Fibroblast of lung (primary cell): ENCODE data around the gene CHST11. TPM values are rescaled to one million over a fixed set of nuclear protein-coding genes. Genes with fewer than 3 reads are reported as not detected.

Source experiments
- DNase-seq, 2 donors: peaks; one replicate each; pipeline versions ENCODE4 v3.0.0 to v3.0.0-alpha.2; 2010; ENCODE audit warnings: low read depth in 2 of 2
- H2AFZ ChIP-seq: 2 replicates; pipeline ENCODE4 v1.5.1; 2012; ENCODE audit warnings: low read length, control low read depth, inconsistent platforms
- H3K27ac ChIP-seq: 2 replicates; pipeline ENCODE4 v1.5.1; 2011; ENCODE audit warnings: low read length, control low read depth; ENCODE audit not compliant: insufficient read depth
- H3K27me3 ChIP-seq: 2 replicates; pipeline ENCODE4 v1.5.1; 2011; ENCODE audit warnings: mild to moderate bottlenecking, low read length; ENCODE audit not compliant: control insufficient read depth, insufficient read depth
- H3K36me3 ChIP-seq: 2 replicates; pipeline ENCODE4 v1.5.1; 2011; ENCODE audit warnings: low read length; ENCODE audit not compliant: control insufficient read depth, insufficient read depth
- H3K4me1 ChIP-seq: 2 replicates; pipeline ENCODE4 v1.5.1; 2011; ENCODE audit warnings: low read length; ENCODE audit not compliant: control insufficient read depth, insufficient read depth; ENCODE audit errors: extremely low read depth
- H3K4me2 ChIP-seq: 2 replicates; pipeline ENCODE4 v1.5.1; 2011; ENCODE audit warnings: low read length, control low read depth; ENCODE audit not compliant: insufficient read depth; ENCODE audit errors: extremely low read depth
- H3K4me3 ChIP-seq, 4 experiments: fragments of 200-600 bp in 1 of 4; sonication (generic) in 1 of 4; replicated peaks in 1 of 4; 2 replicates each; pipeline ENCODE4 v1.5.1; 2011 to 2016; ENCODE audit warnings: low read length in 4 of 4, low read depth in 3 of 4, mild to moderate bottlenecking in 3 of 4, control low read depth in 2 of 4, inconsistent platforms in 1 of 4, mixed read lengths in 1 of 4; ENCODE audit not compliant: insufficient read depth in 1 of 4; ENCODE audit errors: control extremely low read depth in 1 of 4
- H3K79me2 ChIP-seq: 2 replicates; pipeline ENCODE4 v1.5.1; 2012; ENCODE audit warnings: mild to moderate bottlenecking, low read length, inconsistent platforms; ENCODE audit not compliant: control insufficient read depth, insufficient read depth
- H3K9ac ChIP-seq: 2 replicates; pipeline ENCODE4 v1.5.1; 2011; ENCODE audit warnings: mild to moderate bottlenecking, low read length, control low read depth; ENCODE audit not compliant: insufficient read depth
- H3K9me3 ChIP-seq: 2 replicates; pipeline ENCODE4 v1.5.1; 2012; ENCODE audit warnings: low read depth, low read length; ENCODE audit not compliant: control insufficient read depth, insufficient read depth
- H4K20me1 ChIP-seq: 2 replicates; pipeline ENCODE4 v1.5.1; 2011; ENCODE audit warnings: low read length; ENCODE audit not compliant: control insufficient read depth, insufficient read depth; ENCODE audit errors: extremely low read depth
- EZH2 ChIP-seq: IDR thresholded peaks from 2 replicates; pipeline ENCODE4 v1.5.1; 2012; ENCODE audit warnings: low read length, control low read depth, mild to moderate bottlenecking; ENCODE audit errors: missing control alignments
- polyA plus RNA-seq, 2 donors: library from polyadenylated mRNA; depleted of rRNA in 1 of 2; stranded (reverse) in 1 of 2; unstranded in 1 of 2; fragments of >200 nt; gene quantifications; 2 replicates each; pipeline ENCODE4 v1.2.1, GENCODE V29; 2011 to 2012; ENCODE audit warnings: missing spikeins in 1 of 2
- total RNA-seq: library from RNA; depleted of rRNA; stranded (reverse); fragments of >200 nt; gene quantifications from 2 replicates; pipeline ENCODE4 v1.2.1, GENCODE V29; 2014
- TF ChIP-seq, protein P1 (sequence below), 2 donors: IDR thresholded peaks in 1 of 2; conservative IDR thresholded peaks in 1 of 2; 1 replicate in 1 of 2; 2 replicates in 1 of 2; pipeline ENCODE4 v1.5.1; 2011 to 2012; ENCODE audit warnings: low read length in 2 of 2, control low read depth in 1 of 2, inconsistent platforms in 1 of 2, low read depth in 1 of 2, mild to moderate bottlenecking in 1 of 2

The CHST11 gene
- total and polyA plus RNA-seq, 2 donors (not counting 1 experiment from before 2014, with no cell fraction given) = 3.5 to 9.1 TPM

- H3K9me3 ChIP-seq = no peaks in the 10 kb centered on the region
- no peaks in the 10 kb centered on the region for H3K36me3 ChIP-seq
- H2AFZ ChIP-seq = no peak overlapping the region
- no peak for DNase-seq
- no peak overlapping the region for H3K4me2 ChIP-seq
- H3K27ac ChIP-seq = no peak overlapping the region
- H3K4me1 ChIP-seq = peaks cover 2% of the 10 kb centered on the region
- H3K9ac ChIP-seq = no peak overlapping the region
- no peak overlapping the region for H3K4me3 ChIP-seq
- H3K27me3 ChIP-seq = no peaks in the 10 kb centered on the region
- no peaks in the 10 kb centered on the region for H3K79me2 ChIP-seq
- no peak for TF ChIP-seq EZH2
- TF ChIP-seq, protein P1, sequence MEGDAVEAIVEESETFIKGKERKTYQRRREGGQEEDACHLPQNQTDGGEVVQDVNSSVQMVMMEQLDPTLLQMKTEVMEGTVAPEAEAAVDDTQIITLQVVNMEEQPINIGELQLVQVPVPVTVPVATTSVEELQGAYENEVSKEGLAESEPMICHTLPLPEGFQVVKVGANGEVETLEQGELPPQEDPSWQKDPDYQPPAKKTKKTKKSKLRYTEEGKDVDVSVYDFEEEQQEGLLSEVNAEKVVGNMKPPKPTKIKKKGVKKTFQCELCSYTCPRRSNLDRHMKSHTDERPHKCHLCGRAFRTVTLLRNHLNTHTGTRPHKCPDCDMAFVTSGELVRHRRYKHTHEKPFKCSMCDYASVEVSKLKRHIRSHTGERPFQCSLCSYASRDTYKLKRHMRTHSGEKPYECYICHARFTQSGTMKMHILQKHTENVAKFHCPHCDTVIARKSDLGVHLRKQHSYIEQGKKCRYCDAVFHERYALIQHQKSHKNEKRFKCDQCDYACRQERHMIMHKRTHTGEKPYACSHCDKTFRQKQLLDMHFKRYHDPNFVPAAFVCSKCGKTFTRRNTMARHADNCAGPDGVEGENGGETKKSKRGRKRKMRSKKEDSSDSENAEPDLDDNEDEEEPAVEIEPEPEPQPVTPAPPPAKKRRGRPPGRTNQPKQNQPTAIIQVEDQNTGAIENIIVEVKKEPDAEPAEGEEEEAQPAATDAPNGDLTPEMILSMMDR (conservative IDR thresholded peaks at IDR 0.05 in 1 of 2, IDR thresholded peaks at IDR 0.05 in 1 of 2; ENCODE audit: low read depth in 1 of 2, low read length in 2 of 2) = no peak
- H4K20me1 ChIP-seq = no peaks in the 10 kb centered on the region
These were observed 227.2 kb downstream of the CHST11 start for GRCh38 chr12:104683831-104684503.

DNA sequence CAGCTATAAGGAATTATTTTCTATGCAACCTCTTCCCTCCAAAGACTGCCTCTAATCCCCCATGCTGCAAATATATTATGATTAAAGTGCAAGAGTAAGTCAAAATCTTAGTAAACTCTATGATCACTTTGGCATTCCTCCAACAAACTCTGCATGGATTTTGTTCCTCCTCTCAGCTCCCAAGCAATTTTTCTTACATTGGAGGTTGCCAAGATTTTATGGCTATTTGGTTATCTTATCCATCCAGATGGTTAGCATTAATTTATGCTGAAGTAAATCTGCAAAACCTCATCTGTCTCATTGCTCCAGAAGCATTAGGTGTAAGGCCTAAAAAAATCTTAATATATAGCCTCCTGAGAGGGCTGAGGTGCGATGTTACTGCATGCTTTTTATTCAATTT, 228.1 kb downstream of the CHST11 start:
- Histone ChIP-seq H3K36me3 (no peaks in the 10 kb centered on the region), H3K79me2 (no peaks in the 10 kb centered on the region), H3K4me2 (no peak overlapping the region), H3K27me3 (no peaks in the 10 kb centered on the region), H4K20me1 (no peaks in the 10 kb centered on the region), H3K4me3 (no peak overlapping the region), H3K9me3 (no peaks in the 10 kb centered on the region), H3K27ac (no peak overlapping the region), H3K4me1 (peaks cover 2% of the 10 kb centered on the region), H3K9ac (no peak overlapping the region), H2AFZ (no peak overlapping the region)
- DNase-seq = peak; percentile 79 to 88
- TF ChIP-seq, protein P1 (conservative IDR thresholded peaks at IDR 0.05 in 1 of 2, IDR thresholded peaks at IDR 0.05 in 1 of 2; ENCODE audit: low read depth in 1 of 2, low read length in 2 of 2) = no peak
- no peak for TF ChIP-seq EZH2

- Histone ChIP-seq H3K79me2 (no peaks in the 10 kb centered on the region), H3K4me1 (peaks cover 2% of the 10 kb centered on the region), H3K4me3 (no peak overlapping the region), H2AFZ (no peak overlapping the region), H3K9ac (no peak overlapping the region), H3K27me3 (no peaks in the 10 kb centered on the region), H3K4me2 (no peak overlapping the region), H3K27ac (no peak overlapping the region), H3K36me3 (no peaks in the 10 kb centered on the region), H3K9me3 (no peaks in the 10 kb centered on the region), H4K20me1 (no peaks in the 10 kb centered on the region)
- no peak for DNase-seq
- TF ChIP-seq EZH2 = no peak
- TF ChIP-seq, protein P1 (conservative IDR thresholded peaks at IDR 0.05 in 1 of 2, IDR thresholded peaks at IDR 0.05 in 1 of 2; ENCODE audit: low read depth in 1 of 2, low read length in 2 of 2) = no peak
These were observed 228.6 kb downstream of the CHST11 start for GRCh38 chr12:104685366-104685765.
